Astrocyte of the cerebellum (primary cell): ENCODE data around the gene ANAPC10.

ENCODE experiments used
- DNase-seq: peaks from one replicate; pipeline ENCODE4 v3.0.0-alpha.2; 2011; ENCODE audit warnings: low read depth
- H3K4me3 ChIP-seq: 2 replicates; pipeline ENCODE4 v1.5.1; 2011; ENCODE audit warnings: mild to moderate bottlenecking, low read depth, low read length, moderate library complexity
- in situ Hi-C: cut with HindIII; loops from 2 replicates; pipeline ENCODE4 v1.10.0; 2017; ENCODE audit warnings: low sequenced_read_pairs
- TF ChIP-seq, protein P1 (sequence below): IDR thresholded peaks from 2 replicates; pipeline ENCODE4 v1.5.1; 2012; ENCODE audit warnings: low read length, low read depth, moderate library complexity, mild to moderate bottlenecking; ENCODE audit errors: missing control alignments

The ANAPC10 gene

DNA sequence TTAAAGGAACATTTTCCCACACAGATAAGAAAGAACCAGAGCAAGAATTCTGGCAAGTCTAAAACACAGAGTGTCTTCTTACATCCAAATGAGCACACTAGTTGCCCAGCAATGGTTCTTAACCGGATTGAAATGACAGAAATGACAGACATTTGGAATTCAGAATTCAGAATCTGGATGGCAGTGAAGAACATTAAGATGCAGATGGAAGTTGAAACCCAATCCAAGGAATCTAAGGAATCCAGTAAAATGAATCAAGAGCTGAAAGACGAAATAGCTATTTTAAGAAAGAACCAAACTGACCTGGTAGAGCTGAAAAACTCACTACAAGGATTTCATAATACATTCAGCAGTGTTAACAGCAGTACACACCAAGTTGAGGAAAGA, 21.5 kb downstream of the ANAPC10 start:
- TF ChIP-seq, protein P1, sequence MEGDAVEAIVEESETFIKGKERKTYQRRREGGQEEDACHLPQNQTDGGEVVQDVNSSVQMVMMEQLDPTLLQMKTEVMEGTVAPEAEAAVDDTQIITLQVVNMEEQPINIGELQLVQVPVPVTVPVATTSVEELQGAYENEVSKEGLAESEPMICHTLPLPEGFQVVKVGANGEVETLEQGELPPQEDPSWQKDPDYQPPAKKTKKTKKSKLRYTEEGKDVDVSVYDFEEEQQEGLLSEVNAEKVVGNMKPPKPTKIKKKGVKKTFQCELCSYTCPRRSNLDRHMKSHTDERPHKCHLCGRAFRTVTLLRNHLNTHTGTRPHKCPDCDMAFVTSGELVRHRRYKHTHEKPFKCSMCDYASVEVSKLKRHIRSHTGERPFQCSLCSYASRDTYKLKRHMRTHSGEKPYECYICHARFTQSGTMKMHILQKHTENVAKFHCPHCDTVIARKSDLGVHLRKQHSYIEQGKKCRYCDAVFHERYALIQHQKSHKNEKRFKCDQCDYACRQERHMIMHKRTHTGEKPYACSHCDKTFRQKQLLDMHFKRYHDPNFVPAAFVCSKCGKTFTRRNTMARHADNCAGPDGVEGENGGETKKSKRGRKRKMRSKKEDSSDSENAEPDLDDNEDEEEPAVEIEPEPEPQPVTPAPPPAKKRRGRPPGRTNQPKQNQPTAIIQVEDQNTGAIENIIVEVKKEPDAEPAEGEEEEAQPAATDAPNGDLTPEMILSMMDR: no peak
- H3K4me3 ChIP-seq: no peak overlapping the region
- in situ Hi-C loops: loop anchor here (25.0 kb wide), 1 partner anchor 889 kb away; no protein-coding TSS in a partner anchor
- no peak for DNase-seq

DNA sequence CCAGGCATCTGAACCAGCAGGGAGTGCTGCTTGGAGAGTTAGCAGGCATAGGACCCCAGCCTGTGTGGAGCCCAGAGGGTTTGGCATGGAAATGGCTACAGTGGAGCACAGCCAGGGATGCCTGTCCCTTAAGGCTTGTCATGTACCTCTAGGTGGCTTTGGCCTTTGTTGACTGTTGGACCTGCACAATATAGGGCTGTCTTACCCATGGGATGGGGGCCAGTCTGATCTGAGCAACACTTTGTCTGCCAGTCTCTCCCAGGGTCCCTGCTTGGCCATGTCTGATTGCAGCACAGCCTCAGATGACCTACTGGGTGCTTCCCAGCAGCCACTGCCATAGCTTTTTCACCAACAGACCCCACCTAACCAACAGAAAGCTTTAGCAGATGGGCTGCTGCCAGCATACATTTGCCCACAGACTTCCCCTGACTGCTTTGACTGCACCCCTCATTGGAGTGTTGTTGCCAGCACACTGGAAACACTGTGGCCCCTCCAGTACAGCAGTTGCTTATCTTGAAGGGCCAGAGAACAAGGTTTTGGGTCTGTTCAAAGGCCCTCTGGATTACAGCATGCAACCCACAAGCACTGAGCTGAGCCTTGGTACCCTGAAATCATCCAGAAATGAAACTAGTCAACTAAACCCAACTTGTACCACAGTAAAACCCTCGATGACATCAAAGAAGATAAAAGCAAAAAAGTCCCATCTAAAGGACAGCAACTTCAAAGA, 22.1 kb downstream of the ANAPC10 start:
- H3K4me3 ChIP-seq: no peak overlapping the region
- no peak for DNase-seq
- in situ Hi-C loops: loop anchor here (25.0 kb wide), 1 partner anchor 889 kb away; no protein-coding TSS in a partner anchor
- TF ChIP-seq, protein P1: no peak

DNA sequence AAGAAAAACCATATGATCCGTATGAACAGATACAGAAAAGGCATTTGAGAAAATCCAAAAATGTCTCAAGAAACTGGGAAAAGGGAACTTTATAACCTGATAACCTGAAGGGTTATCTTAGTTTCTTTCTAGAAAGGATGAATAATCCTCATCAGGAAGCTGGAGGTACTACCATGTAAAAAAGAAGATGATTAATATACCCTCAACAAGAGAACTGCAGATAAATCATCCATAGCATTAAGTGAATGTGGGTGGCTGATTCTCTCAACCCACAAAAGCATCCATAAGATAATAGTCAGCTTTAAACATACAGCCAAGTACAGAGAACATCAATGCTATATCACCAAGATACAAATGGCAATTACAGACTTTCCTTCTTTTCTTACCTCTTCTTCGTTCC, 26.4 kb downstream of the ANAPC10 start:
- in situ Hi-C loops: no loop called here
- TF ChIP-seq, protein P1: no peak
- DNase-seq: no peak
- no peak overlapping the region for H3K4me3 ChIP-seq

DNA sequence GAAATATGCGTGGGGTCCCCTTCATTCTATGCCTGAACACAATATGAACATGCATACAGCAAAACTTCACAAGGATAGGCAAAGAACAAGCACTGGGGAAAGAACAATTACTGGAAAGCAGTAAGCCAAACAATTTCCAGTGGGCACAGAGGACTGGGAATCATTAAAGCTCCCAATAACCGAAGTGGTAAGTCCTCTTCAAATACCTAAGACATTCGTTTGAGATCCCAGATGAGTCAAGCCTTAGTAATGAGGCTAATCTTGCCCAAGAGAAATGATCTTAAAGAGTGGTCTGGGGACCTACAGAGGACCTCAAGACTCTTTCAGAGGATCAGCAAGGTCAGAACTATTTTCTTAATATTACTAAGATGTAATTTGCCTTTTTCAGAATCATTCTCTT, 28.6 kb downstream of the ANAPC10 start:
- TF ChIP-seq, protein P1: no peak
- no peak for DNase-seq
- no peak overlapping the region for H3K4me3 ChIP-seq
- in situ Hi-C loops: no loop called here

DNA sequence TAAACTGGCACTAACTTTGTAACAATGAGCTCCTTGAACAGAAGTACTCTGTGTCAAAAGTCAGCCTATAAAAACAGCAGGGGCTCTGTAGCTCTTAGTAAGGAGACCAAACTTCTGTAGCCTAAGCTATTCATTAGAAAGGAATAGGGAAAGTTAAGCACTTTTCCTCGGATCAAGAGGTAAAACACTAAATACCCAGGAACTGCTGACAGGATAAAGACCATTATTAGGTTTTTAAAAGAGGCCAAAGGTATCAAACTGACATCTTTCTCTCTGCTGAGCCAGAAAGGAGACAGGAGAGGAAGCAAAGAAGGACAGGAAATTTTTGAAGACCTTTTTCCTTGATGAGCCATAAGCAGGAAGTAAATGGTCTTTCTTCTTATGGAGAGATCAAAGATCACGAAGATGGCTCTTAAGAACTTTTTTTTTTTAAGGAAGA, 31.9 kb downstream of the ANAPC10 start:
- peak; percentile 20 for DNase-seq
- H3K4me3 ChIP-seq: no peak overlapping the region
- TF ChIP-seq, protein P1: no peak
- in situ Hi-C loops: no loop called here

DNA sequence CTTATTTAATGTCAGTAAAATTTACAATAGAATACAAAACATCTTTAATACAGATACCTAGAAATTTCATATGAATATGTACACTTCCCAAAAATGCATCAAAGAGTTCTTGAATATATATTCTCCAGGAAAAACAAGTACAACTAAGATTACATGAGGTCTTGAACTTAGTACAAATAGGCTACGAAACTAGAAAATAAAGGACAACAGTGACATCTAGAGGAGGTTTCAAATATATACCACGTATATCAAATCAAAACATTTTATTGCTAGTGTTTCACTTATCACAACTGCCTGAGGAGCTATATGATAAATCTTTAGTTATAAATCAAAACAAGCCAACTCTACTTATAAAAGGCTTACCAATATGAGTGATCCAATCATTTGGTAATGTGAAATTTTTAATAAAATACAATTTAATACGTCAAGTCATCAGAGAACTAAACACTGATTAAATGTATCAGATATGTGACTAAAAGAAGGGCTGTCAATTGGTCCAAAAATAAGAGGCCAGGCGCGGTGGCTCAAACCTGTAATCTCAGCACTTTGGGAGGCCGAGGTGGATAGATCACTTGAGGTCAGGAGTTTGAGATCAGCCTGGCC, 36.6 kb downstream of the ANAPC10 start:
- H3K4me3 ChIP-seq: no peak overlapping the region
- TF ChIP-seq, protein P1: no peak
- in situ Hi-C loops: no loop called here
- DNase-seq: peak; percentile 62
